ENCODE results near the gene ARHGAP26. TPM values are rescaled to one million over a fixed set of nuclear protein-coding genes. Genes with fewer than 3 reads are reported as not detected.
A peak's percentile ranks its signal among the peaks of the same experiment; 100 is the strongest.

Gene ARHGAP26
- total and polyA plus RNA-seq, 12 donors, result 7.5 to 45.8 (median 37.2) TPM

- Histone ChIP-seq H3K4me1 (peaks cover 15 to 71% (median 52%) of the 10 kb centered on the region in 9 donors), H3K4me3 (no peak overlapping the region), H3K27me3 (no peaks in the 10 kb centered on the region), H3K27ac (peak overlapping the region in 8 of 10 donors; percentile 18 to 84 (median 59)), H3K36me3 (peaks cover 0 to 42% (median 0%) of the 10 kb centered on the region in 9 donors), H3K9me3 (no peaks in the 10 kb centered on the region)
- DNase-seq (no peak), ATAC-seq (peak in 7 of 8 donors; percentile 29 to 70 (median 52))
- TF ChIP-seq CTCF (IDR thresholded peaks at IDR 0.05), result no peak
- intact Hi-C loops (cut with DNase I), result loop anchor here in 8 of 10 donors (2.0 to 10.0 kb wide), 7 partner anchors 135 to 727 kb away; no protein-coding TSS in a partner anchor
- 50 to 67% methylated on average over 3 of the region's 3 CpGs for WGBS, 2 donors
Measured at GRCh38 chr5:142881784-142882126, 111.6 kb downstream of the ARHGAP26 start.

- TF ChIP-seq CTCF (IDR thresholded peaks at IDR 0.05), result no peak
- Histone ChIP-seq H3K4me3 (no peak overlapping the region), H3K36me3 (peaks cover 0 to 42% (median 0%) of the 10 kb centered on the region in 9 donors), H3K4me1 (peaks cover 15 to 81% (median 57%) of the 10 kb centered on the region in 9 donors), H3K9me3 (no peaks in the 10 kb centered on the region), H3K27ac (peak overlapping the region; percentile 28 to 84 (median 63)), H3K27me3 (no peaks in the 10 kb centered on the region)
- WGBS, 2 donors, result 27 to 42% methylated on average over 2 of the region's 2 CpGs
- DNase-seq (peak in 1 of 2 donors; percentile 56), ATAC-seq (peak; percentile 49 to 80 (median 74))
- intact Hi-C loops (cut with DNase I), result loop anchor here in 3 of 10 donors (5.0 to 10.0 kb wide), 4 partner anchors 161 to 728 kb away; no protein-coding TSS in a partner anchor
Measured at GRCh38 chr5:142883025-142883424, 112.8 kb downstream of the ARHGAP26 start.

- no peak for TF ChIP-seq CTCF (IDR thresholded peaks at IDR 0.05)
- WGBS, 2 donors, result 85 to 99% methylated on average over 4 of the region's 4 CpGs
- Histone ChIP-seq H3K27me3 (no peaks in the 10 kb centered on the region), H3K36me3 (peaks cover 0 to 42% (median 0%) of the 10 kb centered on the region in 9 donors), H3K4me1 (peaks cover 15 to 82% (median 57%) of the 10 kb centered on the region in 9 donors), H3K27ac (peak overlapping the region; percentile 1 to 84 (median 63)), H3K4me3 (no peak overlapping the region), H3K9me3 (no peaks in the 10 kb centered on the region)
- intact Hi-C loops (cut with DNase I), result loop anchor here in 3 of 10 donors (5.0 to 10.0 kb wide), 4 partner anchors 161 to 729 kb away; no protein-coding TSS in a partner anchor
- no peak for DNase-seq
- peak in 1 of 8 donors; percentile 23 for ATAC-seq
Measured at GRCh38 chr5:142883438-142883837, 113.3 kb downstream of the ARHGAP26 start.

- no peak overlapping the region for H3K4me3 ChIP-seq
- H3K36me3 ChIP-seq, result peaks cover 0 to 42% (median 0%) of the 10 kb centered on the region in 9 donors
- WGBS, 2 donors, result 25 to 45% methylated on average over 3 of the region's 3 CpGs
- intact Hi-C loops (cut with DNase I), result loop anchor here in 3 of 10 donors (5.0 to 10.0 kb wide), 4 partner anchors 162 to 729 kb away; no protein-coding TSS in a partner anchor
- ATAC-seq, result peak in 5 of 8 donors; percentile 14 to 79 (median 46)
- peaks cover 15 to 85% (median 59%) of the 10 kb centered on the region in 9 donors for H3K4me1 ChIP-seq
- no peak for TF ChIP-seq CTCF (IDR thresholded peaks at IDR 0.05)
- H3K27me3 ChIP-seq, result no peaks in the 10 kb centered on the region
- peak overlapping the region; percentile 1 to 84 (median 63) for H3K27ac ChIP-seq
- no peaks in the 10 kb centered on the region for H3K9me3 ChIP-seq
- no peak for DNase-seq
Measured at GRCh38 chr5:142884029-142884428, 113.9 kb downstream of the ARHGAP26 start.

Measured in heart right ventricle (tissue), 16 donors.